Thoracic aorta (tissue), 2 donors: Measurements from ENCODE around the gene PLAAT3. TPM values are rescaled to one million over a fixed set of nuclear protein-coding genes. Genes with fewer than 3 reads are reported as not detected.

Experiments
- ATAC-seq: fragments of 150-250 bp; one replicate; pipeline ENCODE4 v1.8.0; 2017; ENCODE audit warnings: low read depth; ENCODE audit not compliant: insufficient number of reproducible peaks, low FRiP score
- DNase-seq: peaks from one replicate; pipeline ENCODE4 v3.0.0-alpha.2; 2020; ENCODE audit warnings: low spot score
- H3K27ac ChIP-seq, 2 donors: fragments of 200-600 bp; sonication (generic); 1 replicate in 1 of 2; 2 replicates in 1 of 2; pipeline ENCODE4 v1.5.1; 2016; ENCODE audit warnings: mild to moderate bottlenecking in 2 of 2, moderate library complexity in 2 of 2
- H3K27me3 ChIP-seq: fragments of 200-600 bp; sonication (generic); replicated peaks from 2 replicates; pipeline ENCODE4 v1.6.0; 2016; ENCODE audit warnings: mild to moderate bottlenecking; ENCODE audit not compliant: insufficient read depth
- H3K36me3 ChIP-seq: fragments of 200-600 bp; sonication (generic); one replicate; pipeline ENCODE4 v1.5.1; 2016
- H3K4me1 ChIP-seq, 2 donors: fragments of 200-600 bp; sonication (generic); 1 replicate in 1 of 2; 2 replicates in 1 of 2; pipeline versions ENCODE4 v1.5.1 to v1.6.0; 2016; ENCODE audit warnings: low read depth in 2 of 2, mild to moderate bottlenecking in 1 of 2; ENCODE audit not compliant: control insufficient read depth in 1 of 2
- H3K4me3 ChIP-seq: fragments of 200-600 bp; sonication (generic); 2 replicates; pipeline ENCODE4 v1.5.1; 2016; ENCODE audit warnings: mild to moderate bottlenecking
- H3K9me3 ChIP-seq: fragments of 200-600 bp; sonication (generic); 2 replicates; pipeline ENCODE4 v1.5.1; 2016
- total RNA-seq, 2 donors: library from RNA; depleted of rRNA; stranded (reverse); fragments of >200 nt; gene quantifications; one replicate each; pipeline versions ENCODE4 v1.1.0 to v1.2.3, GENCODE V29; 2016
- TF ChIP-seq, protein P1 (sequence below): fragments of 200-600 bp; sonication (generic); IDR thresholded peaks from one replicate; pipeline ENCODE4 v1.5.1; 2019; ENCODE audit warnings: antibody characterized with exemption

PLAAT3 gene
- total RNA-seq, 2 donors from 2014 or later, result 29.5 to 48.7 TPM

GRCh38 chr11:63558459-63559157 is 55.6 kb downstream of the PLAAT3 start:
- no peaks in the 10 kb centered on the region for H3K9me3 ChIP-seq
- TF ChIP-seq, protein P1, sequence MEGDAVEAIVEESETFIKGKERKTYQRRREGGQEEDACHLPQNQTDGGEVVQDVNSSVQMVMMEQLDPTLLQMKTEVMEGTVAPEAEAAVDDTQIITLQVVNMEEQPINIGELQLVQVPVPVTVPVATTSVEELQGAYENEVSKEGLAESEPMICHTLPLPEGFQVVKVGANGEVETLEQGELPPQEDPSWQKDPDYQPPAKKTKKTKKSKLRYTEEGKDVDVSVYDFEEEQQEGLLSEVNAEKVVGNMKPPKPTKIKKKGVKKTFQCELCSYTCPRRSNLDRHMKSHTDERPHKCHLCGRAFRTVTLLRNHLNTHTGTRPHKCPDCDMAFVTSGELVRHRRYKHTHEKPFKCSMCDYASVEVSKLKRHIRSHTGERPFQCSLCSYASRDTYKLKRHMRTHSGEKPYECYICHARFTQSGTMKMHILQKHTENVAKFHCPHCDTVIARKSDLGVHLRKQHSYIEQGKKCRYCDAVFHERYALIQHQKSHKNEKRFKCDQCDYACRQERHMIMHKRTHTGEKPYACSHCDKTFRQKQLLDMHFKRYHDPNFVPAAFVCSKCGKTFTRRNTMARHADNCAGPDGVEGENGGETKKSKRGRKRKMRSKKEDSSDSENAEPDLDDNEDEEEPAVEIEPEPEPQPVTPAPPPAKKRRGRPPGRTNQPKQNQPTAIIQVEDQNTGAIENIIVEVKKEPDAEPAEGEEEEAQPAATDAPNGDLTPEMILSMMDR, result no peak
- H3K4me1 ChIP-seq, result peaks cover 13 to 15% of the 10 kb centered on the region in 2 donors
- H3K27ac ChIP-seq, result no peak overlapping the region
- DNase-seq (no peak), ATAC-seq (no peak)
- H3K4me3 ChIP-seq, result no peak overlapping the region
- no peaks in the 10 kb centered on the region for H3K27me3 ChIP-seq
- H3K36me3 ChIP-seq, result no peaks in the 10 kb centered on the region

DNA sequence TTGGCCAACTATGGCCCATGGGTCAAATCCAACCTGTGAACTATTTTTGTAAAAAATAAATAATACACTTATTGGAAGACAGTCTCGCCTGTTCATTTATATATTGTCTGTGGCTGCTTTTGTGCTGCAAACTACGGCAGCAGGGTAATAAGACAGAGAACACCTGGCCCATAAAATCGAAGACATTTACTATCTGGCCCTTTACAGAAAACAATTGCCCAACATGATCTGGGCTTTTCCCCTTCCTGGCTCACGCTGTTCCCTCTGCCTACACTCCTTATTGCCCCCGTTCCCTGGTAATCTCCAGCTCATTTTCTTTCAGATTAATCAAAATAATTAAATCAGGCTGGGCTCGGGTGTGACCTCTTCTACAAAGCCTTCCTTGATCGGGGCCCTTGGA is 56.7 kb downstream of the PLAAT3 start:
- Histone ChIP-seq H3K4me3 (no peak overlapping the region), H3K27me3 (no peaks in the 10 kb centered on the region), H3K27ac (no peak overlapping the region), H3K36me3 (no peaks in the 10 kb centered on the region), H3K4me1 (peaks cover 13 to 15% of the 10 kb centered on the region in 2 donors), H3K9me3 (no peaks in the 10 kb centered on the region)
- TF ChIP-seq, protein P1, result no peak
- DNase-seq (no peak), ATAC-seq (no peak)

DNA sequence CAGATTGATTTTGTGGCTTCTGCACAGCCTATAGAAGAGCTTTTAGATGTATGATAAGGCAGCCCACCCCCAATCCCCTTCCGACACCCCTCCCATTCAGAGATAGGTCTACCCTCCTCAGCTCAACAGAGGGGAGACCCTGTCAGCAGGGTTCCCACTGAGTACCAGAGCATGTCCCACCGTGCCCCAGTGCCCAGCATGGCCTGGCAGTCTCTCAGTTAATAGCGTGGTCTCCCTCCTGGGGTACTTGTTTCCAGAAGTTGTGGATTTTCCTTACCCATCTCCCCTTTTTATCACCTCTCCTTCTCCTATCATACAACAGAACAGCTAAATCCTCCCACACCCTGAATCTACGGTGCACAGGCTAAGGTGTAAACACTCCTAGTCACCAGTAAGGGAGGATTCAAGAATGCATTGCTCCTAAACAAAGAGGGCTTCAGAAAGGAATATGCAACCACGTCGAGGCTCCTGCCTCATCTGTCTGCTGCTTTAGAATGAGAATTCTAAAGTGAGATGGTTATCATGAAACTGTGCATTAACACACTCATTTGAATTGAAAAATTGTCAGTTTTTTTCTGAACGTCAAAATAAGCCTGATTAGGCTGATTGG is 57.7 kb downstream of the PLAAT3 start:
- H3K27ac ChIP-seq, result no peak overlapping the region
- DNase-seq (no peak), ATAC-seq (no peak)
- H3K27me3 ChIP-seq, result no peaks in the 10 kb centered on the region
- H3K4me1 ChIP-seq, result peaks cover 13 to 15% of the 10 kb centered on the region in 2 donors
- TF ChIP-seq, protein P1, result no peak
- H3K36me3 ChIP-seq, result no peaks in the 10 kb centered on the region
- no peaks in the 10 kb centered on the region for H3K9me3 ChIP-seq
- H3K4me3 ChIP-seq, result no peak overlapping the region

DNA sequence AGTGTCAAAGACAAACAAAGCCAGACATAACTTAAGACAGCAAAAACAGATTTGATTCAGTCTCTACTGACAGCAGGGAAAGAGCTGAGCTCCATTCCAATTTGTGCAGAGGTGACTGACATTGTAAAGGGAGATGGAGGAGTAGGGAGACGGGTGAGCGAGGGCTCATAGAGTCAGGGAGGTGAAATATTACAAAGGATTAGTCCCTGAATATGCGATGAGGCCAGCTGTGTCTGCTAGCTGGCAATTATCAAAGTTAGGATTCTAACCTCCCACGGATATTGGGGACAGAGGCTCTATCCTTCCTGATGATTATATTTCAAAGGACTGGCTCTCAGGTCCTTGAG is 59.4 kb downstream of the PLAAT3 start:
- Histone ChIP-seq H3K27ac (no peak overlapping the region), H3K4me3 (no peak overlapping the region), H3K4me1 (no peaks in the 10 kb centered on the region), H3K9me3 (no peaks in the 10 kb centered on the region), H3K27me3 (no peaks in the 10 kb centered on the region), H3K36me3 (no peaks in the 10 kb centered on the region)
- no peak for DNase-seq
- ATAC-seq, result no peak
- TF ChIP-seq, protein P1, result no peak

DNA sequence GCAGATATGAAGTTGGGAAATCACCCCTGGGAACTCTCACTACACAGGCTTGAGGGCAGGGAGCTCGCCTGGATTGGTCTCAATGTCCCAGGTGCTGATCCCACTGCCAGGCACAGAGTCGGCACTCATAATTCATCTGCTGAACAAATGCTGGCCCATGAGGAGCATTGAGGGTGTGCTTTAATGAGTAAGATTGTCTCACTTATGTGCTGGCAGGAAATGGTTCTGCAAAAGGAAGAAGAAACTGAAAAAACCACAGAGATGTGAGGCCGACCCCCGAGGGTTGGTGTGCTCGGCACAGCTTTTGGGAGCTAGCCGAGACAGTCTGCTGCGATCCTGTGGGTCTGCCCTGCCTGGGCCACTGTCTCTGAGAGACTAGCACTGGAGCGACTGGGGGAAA is 60.5 kb downstream of the PLAAT3 start:
- H3K36me3 ChIP-seq, result no peaks in the 10 kb centered on the region
- no peak overlapping the region for H3K4me3 ChIP-seq
- H3K27ac ChIP-seq, result no peak overlapping the region
- no peak for DNase-seq
- H3K27me3 ChIP-seq, result no peaks in the 10 kb centered on the region
- no peaks in the 10 kb centered on the region for H3K4me1 ChIP-seq
- no peaks in the 10 kb centered on the region for H3K9me3 ChIP-seq
- TF ChIP-seq, protein P1, result no peak
- ATAC-seq, result no peak
